Lower lobe of right lung (tissue), 2 donors: ENCODE results near the gene FHAD1. TPM values are rescaled to one million over a fixed set of nuclear protein-coding genes. Genes with fewer than 3 reads are reported as not detected.

Experiments used
- ATAC-seq, 2 donors: fragments of 200-7000 bp; cut with Tn5 transposase; one replicate each; pipeline ENCODE4 v1.9.1; 2020 to 2022; ENCODE audit warnings: mild to moderate bottlenecking in 2 of 2, moderate library complexity in 2 of 2
- DNase-seq: peaks from one replicate; pipeline ENCODE4 v3.0.0-alpha.2; 2020
- H3K27ac ChIP-seq: fragments of 200-600 bp; one replicate; pipeline ENCODE4 v1.8.0; 2022
- H3K27me3 ChIP-seq: fragments of 200-600 bp; one replicate; pipeline ENCODE4 v1.8.0; 2022; ENCODE audit warnings: low read depth
- H3K36me3 ChIP-seq: fragments of 200-600 bp; one replicate; pipeline ENCODE4 v1.8.0; 2022; ENCODE audit warnings: mild to moderate bottlenecking
- H3K4me1 ChIP-seq: fragments of 200-600 bp; one replicate; pipeline ENCODE4 v1.8.0; 2022
- H3K4me3 ChIP-seq: fragments of 200-600 bp; one replicate; pipeline ENCODE4 v1.8.0; 2022; ENCODE audit warnings: mild to moderate bottlenecking
- H3K9me3 ChIP-seq: fragments of 200-600 bp; one replicate; pipeline ENCODE4 v1.8.0; 2022
- intact Hi-C: fragments of 100-400 bp; cut with DNase I; formaldehyde crosslinking; loops from one replicate; pipeline ENCODE4 v1.11.0; 2022
- total RNA-seq: library from RNA; stranded (reverse); fragmentation: NEBNext Ultra II Directional; extraction: Animal tissue kit (Norgen Biotek cat#: 25700); gene quantifications from one replicate; pipeline ENCODE4 v1.2.1, GENCODE V29; 2021
- TF ChIP-seq, protein P1 (sequence below): fragments of 200-600 bp; IDR thresholded peaks from one replicate; pipeline ENCODE4 v1.8.0; 2022; ENCODE audit warnings: antibody characterized with exemption, mild to moderate bottlenecking
- donor health status: DM: no; HTN: yes; CAD: no; lungs with severe emphysema.

Gene FHAD1
- total RNA-seq, 1 donor from 2014 or later, result 14.3 TPM

DNA sequence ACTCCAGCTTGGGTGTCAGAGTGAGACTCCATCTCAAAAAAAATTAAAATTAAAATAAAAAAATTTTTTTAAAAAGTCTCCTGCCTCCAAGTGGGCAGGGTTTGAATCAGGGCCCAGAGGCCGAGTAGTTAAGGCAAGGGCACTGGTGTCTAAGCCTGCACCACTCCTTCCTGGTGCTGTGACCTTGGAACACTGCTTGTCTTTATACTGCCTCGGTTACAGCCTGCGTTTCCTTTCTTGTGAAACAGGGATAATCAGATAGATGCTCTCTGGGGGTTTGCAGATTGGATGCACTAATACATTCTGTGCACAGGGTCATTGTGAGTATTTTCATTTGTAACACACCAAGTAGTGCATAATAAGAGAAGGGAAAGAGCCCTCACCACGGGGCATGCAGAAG is 104.3 kb downstream of the FHAD1 start:
- intact Hi-C loops, result no loop called here
- no peak for DNase-seq
- ATAC-seq, result no peak
- TF ChIP-seq, protein P1, sequence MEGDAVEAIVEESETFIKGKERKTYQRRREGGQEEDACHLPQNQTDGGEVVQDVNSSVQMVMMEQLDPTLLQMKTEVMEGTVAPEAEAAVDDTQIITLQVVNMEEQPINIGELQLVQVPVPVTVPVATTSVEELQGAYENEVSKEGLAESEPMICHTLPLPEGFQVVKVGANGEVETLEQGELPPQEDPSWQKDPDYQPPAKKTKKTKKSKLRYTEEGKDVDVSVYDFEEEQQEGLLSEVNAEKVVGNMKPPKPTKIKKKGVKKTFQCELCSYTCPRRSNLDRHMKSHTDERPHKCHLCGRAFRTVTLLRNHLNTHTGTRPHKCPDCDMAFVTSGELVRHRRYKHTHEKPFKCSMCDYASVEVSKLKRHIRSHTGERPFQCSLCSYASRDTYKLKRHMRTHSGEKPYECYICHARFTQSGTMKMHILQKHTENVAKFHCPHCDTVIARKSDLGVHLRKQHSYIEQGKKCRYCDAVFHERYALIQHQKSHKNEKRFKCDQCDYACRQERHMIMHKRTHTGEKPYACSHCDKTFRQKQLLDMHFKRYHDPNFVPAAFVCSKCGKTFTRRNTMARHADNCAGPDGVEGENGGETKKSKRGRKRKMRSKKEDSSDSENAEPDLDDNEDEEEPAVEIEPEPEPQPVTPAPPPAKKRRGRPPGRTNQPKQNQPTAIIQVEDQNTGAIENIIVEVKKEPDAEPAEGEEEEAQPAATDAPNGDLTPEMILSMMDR, result no peak
- no peaks in the 10 kb centered on the region for H3K36me3 ChIP-seq
- H3K4me3 ChIP-seq, result no peak overlapping the region
- H3K9me3 ChIP-seq, result no peaks in the 10 kb centered on the region
- H3K4me1 ChIP-seq, result no peaks in the 10 kb centered on the region
- no peak overlapping the region for H3K27ac ChIP-seq
- no peaks in the 10 kb centered on the region for H3K27me3 ChIP-seq

DNA sequence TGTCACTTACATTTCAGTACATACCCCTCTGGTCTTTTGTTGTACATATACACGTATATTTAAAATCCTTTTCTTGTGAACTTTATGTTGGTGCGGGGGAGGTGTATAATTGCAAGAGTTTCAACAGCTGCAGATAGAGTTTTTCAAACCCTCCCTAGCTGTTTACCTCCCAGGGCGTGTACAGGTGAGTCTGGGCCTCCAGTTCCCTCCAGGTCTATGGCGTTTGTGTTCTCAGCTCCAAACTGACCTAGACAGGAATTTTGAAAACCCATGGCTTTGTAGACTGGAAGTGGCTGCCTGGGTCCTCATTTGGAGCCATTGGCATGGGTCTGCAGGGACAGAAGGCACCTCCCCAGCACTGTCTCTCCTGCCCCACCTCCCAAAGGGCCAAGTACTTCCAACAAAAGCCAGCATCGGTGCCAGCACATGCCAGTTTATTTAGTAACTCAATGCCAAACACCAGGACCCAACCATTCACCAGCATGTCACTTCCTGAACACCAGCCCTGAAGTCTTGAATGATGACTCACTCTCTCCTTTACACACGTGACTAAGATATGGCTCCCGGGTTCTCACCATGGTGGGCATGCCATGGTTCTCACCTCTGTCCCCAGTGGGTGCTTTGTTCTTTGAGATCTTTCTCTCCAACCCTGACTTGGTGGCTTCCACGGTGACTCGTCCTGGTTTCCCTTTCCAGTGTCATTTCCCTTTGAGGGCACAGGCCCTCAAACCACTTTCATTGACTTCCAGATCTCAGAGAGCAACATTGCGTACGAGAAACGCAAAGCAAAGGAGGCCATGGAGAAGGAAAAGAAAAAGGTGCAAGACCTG is 105.3 kb downstream of the FHAD1 start:
- Histone ChIP-seq H3K27ac (no peak overlapping the region), H3K36me3 (no peaks in the 10 kb centered on the region), H3K4me3 (no peak overlapping the region), H3K9me3 (no peaks in the 10 kb centered on the region), H3K27me3 (no peaks in the 10 kb centered on the region), H3K4me1 (no peaks in the 10 kb centered on the region)
- TF ChIP-seq, protein P1, result no peak
- DNase-seq, result no peak
- peak; percentile 16 to 40 for ATAC-seq
- intact Hi-C loops, result no loop called here

DNA sequence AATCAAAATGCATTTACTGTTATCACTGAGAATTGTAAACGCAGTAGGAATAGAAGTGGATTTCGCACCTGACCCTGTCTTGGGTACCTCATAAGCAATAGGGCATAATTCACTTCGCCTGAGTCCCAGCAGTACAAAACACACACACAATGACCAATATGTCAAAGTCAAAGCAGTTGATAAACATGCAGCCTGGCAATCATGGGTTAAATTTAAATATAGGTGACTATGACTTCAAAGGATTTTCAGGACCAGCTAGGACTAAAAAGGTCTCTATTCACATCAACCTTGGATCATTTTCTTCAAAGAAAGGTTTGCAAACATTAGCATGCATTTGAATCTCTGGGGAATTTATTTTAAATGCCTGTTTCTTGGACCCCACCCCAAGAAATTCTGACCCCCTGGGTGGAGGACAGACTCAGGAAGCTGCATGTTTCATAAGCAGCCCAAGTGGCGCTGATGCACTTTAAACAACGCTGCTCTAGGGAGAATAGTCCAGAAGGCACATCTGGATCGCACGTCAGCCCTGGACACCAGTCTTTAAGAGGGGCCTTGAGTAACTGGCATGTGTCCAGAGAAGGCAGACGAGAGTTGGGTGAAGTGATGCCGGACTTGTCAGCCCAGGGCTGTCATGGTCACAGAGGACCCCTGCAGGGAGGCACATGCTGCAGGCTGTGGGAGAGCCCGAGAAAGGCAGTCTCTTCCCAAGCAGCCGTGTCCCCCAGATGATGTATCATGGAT is 107.0 kb downstream of the FHAD1 start:
- Histone ChIP-seq H3K9me3 (no peaks in the 10 kb centered on the region), H3K4me1 (no peaks in the 10 kb centered on the region), H3K4me3 (no peak overlapping the region), H3K27ac (no peak overlapping the region), H3K36me3 (no peaks in the 10 kb centered on the region), H3K27me3 (no peaks in the 10 kb centered on the region)
- TF ChIP-seq, protein P1, result no peak
- DNase-seq (no peak), ATAC-seq (no peak)
- intact Hi-C loops, result no loop called here

DNA sequence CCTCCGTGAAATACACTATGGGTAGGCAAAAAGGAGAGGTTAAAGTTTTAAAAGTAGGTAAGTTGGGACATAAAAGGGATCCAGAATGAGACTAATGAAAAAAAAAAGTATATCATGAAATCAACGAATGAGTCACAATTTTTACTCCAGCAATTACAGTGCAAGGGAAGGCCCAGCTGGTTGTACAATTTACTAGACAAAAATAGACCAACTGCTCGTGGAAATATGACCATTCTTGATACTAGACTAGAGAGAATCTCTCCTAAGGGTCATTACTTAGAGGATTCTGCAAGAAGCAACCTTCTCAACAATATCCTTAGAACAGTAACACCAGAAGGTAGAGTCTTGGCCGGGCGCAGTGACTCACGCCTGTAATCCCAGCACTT is 107.5 kb downstream of the FHAD1 start:
- H3K36me3 ChIP-seq, result no peaks in the 10 kb centered on the region
- DNase-seq (no peak), ATAC-seq (no peak)
- no peak overlapping the region for H3K4me3 ChIP-seq
- no peaks in the 10 kb centered on the region for H3K4me1 ChIP-seq
- TF ChIP-seq, protein P1, result no peak
- intact Hi-C loops, result no loop called here
- H3K9me3 ChIP-seq, result no peaks in the 10 kb centered on the region
- H3K27me3 ChIP-seq, result no peaks in the 10 kb centered on the region
- H3K27ac ChIP-seq, result no peak overlapping the region

DNA sequence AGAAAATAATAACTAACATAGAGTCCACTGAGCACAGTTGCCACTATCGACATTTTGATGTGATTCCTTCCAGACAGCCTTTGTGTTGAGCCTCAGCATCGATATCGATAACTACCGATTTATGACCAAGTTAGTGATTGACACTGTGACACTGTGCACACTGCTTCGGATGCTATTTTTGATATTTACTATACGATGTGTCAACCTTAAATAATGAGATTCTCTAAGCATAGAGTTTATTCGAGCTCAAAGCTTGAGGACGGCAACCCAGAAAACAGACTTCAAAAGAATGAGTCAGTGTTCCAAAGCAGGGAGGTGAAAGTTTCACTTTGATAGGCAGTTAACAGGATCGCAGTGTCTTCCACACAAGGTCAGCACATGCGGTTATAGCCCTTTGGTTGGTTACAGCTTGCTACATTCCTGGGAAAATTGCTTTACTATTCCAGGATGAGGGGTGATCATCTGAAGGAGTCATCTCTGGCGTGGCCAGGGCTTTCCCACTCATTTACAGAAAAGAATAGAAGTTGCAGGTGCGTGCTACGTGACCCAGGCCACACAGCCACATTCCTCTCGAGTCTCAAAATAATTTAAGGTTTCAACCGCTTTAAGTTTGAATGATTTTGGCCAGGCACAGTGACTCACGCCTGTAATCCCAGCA is 109.1 kb downstream of the FHAD1 start:
- Histone ChIP-seq H3K27me3 (no peaks in the 10 kb centered on the region), H3K9me3 (no peaks in the 10 kb centered on the region), H3K4me1 (no peaks in the 10 kb centered on the region), H3K4me3 (no peak overlapping the region), H3K36me3 (no peaks in the 10 kb centered on the region), H3K27ac (no peak overlapping the region)
- intact Hi-C loops, result no loop called here
- no peak for DNase-seq
- TF ChIP-seq, protein P1, result no peak
- ATAC-seq, result no peak
